GM21515 (cell line): ENCODE measurements around the gene TAF10.
A peak's percentile ranks its signal among the peaks of the same experiment; 100 is the strongest.

Experiments
- ATAC-seq: cut with Tn5 transposase; IDR thresholded peaks from one replicate; pipeline ENCODE4 v1.9.1; 2021; ENCODE audit not compliant: unreplicated experiment

TAF10 gene

DNA sequence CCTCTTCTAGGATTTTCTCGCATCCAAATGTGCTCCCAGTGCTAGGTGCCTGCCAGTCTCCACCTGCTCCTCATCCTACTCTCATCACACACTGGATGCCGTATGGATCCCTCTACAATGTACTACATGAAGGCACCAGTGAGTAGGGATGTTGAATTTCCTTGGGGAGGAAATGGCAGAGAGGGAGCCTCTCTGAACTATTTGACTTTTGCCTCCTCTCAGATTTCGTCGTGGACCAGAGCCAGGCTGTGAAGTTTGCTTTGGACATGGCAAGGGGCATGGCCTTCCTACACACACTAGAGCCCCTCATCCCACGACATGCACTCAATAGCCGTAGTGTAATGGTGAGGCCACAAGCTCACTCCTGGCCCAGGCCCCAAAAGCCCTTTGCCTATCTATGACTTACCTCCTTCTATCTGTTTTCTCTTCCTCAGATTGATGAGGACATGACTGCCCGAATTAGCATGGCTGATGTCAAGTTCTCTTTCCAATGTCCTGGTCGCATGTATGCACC, 2.5 kb downstream of the TAF10 start:
- no peak for ATAC-seq

DNA sequence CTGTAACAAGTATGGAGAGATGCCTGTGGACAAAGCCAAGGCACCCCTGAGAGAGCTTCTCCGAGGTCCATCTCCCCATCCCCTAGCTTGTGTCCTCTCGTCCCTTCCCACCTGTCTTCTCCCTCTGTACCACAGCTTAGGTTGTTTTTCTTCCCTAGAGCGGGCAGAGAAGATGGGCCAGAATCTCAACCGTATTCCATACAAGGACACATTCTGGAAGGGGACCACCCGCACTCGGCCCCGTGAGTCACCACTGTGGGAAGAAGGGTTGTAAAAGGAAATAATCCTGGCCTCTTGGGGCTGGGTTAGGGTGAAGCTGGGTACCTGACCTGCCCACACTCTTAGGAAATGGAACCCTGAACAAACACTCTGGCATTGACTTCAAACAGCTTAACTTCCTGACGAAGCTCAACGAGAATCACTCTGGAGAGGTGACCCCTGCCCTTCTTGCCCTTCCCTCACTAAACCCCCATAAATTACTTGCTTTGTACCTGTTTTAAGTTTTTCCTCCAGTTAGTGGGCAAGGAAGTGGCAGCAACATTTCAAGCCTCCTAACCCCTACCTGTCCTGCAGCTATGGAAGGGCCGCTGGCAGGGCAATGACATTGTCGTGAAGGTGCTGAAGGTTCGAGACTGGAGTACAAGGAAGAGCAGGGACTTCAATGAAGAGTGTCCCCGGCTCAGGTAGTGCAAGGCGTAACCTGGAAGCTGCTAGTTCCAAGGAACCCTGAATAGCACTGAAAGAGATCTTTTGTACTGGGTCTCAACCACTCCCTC, 3.1 kb downstream of the TAF10 start:
- ATAC-seq: no peak

DNA sequence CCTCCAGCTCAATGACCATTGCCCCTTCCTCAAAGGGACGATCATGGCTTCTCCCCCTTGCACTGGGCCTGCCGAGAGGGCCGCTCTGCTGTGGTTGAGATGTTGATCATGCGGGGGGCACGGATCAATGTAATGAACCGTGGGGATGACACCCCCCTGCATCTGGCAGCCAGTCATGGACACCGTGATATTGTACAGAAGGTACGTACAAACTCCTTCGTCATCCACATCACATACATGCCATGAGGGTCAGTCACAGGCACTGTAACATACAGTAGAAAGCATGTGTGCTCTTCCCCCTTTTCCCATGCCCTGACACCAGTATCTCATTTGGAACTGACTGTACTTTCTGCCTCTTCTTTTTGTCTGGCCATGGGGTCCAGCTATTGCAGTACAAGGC, 4.0 kb downstream of the TAF10 start:
- no peak for ATAC-seq

DNA sequence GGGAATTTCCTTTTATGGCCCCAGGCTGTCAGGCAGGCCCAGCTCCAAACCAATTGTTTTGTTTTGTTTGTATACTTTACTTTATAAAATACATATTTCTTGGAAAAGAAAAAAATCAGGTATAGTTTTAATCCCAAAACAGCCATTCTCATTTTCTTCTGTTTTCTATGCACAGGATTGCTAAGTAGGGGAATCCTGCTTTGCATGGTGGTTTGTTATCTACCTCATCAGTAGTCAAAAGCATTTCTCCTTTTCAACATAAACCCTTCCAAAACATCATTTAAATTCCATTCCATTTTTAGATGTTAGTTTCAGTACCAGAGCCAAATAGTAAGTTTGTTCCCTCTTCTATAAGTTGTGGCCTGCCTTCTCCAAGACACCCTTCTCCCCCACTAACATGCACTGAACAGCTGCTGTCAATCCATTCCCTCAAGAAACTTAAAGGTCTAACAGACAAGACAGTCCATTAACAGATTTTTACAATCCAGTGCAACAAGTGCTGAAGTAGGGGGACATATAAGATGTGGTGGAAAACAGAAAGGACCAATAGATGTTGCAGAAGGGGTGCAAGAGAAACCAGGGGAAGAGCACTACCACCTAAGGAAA, 4.7 kb downstream of the TAF10 start:
- ATAC-seq: no peak

DNA sequence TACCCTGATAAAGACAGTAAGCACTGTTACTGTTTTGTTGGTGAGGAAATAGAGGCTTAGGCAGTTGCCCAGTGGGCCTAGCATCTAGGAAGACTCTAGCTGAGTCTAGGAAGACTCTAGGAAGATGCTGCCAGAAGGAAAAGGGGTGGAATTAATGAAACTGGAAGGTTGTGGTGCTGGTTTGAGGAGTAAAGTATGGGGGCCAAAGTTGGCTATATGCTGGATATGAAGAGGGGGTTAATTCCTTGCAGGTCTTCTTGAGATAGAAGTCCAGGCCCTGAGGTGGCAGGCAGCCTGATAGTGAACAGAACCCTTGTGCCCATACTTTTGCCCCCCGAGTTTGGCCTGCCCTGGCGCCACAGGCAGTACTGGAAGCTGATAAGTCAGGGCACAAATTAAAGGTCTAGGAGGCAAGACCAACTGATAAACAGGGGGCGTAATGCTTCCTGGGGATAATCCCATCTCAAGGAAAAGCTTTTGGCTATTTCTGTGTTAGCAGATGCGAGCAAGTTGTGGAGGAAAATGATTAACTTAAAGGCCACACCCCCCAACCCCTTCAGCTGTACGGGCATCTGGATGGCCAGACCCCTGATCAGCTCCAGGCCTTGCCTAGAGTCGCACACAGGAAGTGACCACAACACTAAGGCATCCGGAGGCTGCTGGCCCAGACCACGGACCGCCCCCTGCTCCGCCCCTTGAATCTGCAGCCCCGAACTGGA, 5.4 kb downstream of the TAF10 start:
- peak; percentile 44 for ATAC-seq

DNA sequence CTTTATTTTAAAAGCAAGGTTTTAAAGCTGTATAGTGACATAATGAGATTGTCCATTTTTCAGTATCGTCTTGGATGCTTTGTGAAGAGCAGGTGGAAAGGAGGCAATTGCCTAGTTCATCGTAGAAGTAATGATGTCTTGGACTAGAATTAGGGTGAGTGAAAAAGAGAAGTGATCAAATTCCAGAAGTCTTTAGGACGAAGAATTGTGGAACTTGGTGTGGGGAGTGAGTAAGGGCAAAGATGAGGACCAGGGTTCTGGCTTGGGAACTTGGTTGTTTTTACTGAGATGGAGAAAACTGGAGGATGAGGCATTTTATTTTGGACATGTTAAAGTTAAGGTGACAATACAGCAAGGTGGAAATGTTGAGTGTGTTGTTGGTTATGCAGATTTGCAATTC, 7.2 kb downstream of the TAF10 start:
- no peak for ATAC-seq

DNA sequence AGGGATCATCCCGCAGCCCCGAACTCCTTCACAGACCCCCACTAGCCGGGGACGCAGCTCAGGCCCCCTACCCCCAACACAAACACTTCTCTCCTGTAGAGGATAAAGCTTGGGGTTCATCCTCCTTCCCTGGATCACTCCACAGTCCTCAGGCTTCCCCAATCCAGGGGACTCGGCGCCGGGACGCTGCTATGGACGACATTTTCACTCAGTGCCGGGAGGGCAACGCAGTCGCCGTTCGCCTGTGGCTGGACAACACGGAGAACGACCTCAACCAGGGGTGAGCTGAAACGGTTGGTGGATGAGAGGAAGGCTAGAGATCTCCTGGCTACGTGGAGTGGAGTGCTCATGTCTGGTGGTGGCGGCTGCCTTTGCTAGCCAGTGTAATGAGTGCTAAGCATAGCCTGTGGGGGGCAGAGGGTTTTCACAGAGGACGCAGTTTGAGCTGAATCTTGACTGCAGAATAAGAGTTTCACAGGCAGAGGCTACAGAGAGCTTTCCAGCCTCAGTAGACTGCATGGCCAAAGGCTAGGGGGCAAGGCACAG, 7.9 kb downstream of the TAF10 start:
- peak; percentile 43 for ATAC-seq

DNA sequence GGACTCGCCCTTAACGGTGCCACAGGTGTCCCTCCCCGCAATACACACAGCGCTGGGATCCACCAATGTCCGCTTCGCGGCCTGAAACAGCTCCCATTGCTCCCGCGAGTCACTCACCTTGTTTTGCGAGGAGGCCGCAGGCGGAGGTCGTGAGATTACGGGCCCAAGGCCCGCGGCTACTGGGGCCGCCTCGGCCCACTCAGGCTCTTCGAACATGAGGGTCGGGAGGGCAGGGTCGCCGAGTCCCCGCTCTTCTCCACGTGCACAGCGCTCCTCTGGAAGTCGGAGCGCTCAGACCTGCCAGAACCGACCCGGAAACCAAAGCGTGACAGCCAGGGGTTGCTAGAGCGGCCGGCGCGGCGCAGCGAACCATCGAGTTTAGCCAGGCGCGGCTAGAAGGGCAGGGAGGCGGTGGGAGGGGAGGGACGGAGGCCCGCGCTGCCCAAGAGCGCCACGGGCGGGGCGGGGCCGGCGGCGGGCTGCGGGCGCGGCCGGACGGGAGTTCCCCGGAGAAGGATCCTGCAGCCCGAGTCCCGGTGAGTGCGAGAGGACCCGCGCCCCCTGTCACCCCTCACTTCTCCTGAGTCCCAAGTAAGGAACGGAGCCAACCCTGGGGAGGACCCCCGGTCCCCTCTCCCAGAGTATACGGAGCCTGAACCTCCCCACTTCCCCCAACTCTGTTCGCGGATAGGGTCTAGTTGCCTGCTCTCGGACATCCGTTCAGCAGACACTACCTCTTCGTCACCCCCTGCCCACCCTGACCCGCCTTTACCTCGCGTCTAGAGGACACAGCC, 8.5 kb downstream of the TAF10 start, which contains the start of the genes ILK and RRP8:
ILK (plus strand) TSS at position 488 of the 794 bp plus-strand sequence. CDS start 498 bp downstream, outside the sequence.
RRP8 (minus strand) TSS at position 330 of the 794 bp plus-strand sequence; CDS start at position 216, 114 bp downstream.
- peak; percentile 75 for ATAC-seq

DNA sequence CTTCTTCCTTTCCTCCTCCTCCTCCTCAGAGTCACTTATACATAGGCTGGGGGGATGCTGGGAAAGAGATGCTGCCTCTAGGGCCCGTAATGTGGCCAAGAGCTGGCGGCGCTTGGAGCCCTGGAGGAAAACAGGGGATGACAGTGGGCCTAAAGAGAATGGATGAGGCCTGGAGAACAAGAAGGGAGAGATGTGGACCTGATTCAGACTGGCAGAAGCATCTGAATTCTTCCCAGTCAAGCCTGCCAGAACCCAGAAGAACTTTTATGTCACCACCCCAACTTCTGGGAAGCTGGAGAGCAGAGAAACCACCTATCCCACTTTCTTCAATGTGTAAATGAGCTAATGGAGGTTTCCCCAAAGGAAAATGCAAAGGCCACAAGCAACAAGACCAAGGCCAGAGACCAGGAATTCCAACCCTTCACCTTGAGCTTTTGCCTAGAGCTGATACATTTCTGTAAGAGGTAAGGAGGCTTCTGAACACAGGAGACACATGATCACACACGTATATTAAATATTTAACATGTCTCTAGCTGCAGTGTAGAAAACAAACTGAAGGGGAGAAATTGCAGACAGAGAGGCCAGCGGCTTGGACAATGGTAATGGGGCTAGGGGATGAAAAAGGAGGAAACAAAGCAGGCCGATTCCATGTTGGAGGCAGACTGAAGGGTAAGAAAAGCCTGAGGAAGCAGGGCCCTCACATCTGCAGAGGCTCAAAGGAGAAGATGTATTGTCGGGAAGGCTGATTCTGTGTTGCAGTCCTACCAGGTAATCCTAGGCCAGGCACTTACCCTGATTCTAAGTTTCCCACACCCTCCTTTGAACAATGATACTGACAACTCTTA, 9.7 kb downstream of the TAF10 start:
- no peak for ATAC-seq

DNA sequence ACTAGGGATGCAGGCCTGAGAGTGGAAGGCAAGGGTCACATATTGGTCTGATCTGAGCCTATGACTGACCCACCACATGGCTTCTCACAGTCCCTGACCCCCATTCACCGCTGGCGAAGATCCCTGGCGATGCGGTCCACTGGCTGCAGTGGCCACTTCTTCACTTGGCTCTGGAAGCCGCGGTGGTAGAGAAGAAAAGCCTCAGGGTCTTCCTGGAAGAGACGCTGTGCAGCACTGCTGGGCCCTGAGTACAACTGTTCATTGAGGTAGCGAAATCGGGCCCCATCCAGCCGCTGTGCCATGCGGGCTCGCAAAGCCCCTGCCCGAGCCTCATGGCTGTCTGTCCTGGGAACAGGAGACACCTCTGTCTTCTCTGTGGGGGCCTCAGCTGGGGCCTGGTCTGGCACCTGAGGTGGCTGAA, 11.0 kb downstream of the TAF10 start:
- ATAC-seq: no peak

DNA sequence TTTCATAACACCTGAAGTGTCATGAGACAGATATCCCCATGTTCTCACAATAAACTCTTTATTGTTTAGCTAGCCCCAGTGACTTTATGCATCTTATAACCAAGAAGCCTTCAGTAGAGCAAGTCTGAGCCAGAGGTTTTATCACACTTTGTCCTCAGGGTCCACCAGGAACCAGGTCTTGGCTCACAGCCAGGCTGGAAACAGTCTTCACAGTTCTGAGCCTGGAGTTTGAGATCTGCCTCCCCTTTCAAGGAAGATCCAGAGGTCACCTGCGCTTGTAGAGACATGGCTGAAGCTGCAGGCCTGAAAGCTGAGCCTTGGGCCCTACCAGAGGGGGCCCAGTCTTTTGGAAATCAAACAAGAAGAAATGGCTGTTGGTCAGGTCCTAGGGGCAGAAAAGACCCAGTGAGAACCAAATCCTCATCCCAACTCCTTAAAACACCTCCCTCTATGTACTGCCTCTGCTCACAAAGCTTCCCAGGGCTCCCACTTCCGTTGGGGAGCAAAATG, 12.1 kb downstream of the TAF10 start:
- no peak for ATAC-seq

DNA sequence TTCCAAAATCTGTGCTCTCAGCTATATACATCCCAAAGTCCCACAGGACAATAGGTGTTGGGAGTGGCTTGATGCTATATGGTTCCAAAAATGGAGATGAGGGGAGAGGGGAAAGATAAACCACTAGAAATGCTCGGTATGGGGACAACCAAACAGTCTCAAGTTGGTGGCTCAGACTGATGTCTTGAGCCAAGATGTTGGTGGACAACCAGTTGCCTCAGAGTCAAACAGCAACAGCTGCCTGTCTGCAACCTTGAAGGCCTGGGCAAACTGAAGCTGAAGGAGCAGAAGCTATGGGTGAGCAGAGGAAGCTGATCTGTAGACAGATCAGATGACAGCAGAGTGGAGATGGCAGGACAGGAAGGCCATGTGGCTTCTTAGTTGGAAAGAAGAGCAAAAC, 12.6 kb downstream of the TAF10 start:
- ATAC-seq: no peak

DNA sequence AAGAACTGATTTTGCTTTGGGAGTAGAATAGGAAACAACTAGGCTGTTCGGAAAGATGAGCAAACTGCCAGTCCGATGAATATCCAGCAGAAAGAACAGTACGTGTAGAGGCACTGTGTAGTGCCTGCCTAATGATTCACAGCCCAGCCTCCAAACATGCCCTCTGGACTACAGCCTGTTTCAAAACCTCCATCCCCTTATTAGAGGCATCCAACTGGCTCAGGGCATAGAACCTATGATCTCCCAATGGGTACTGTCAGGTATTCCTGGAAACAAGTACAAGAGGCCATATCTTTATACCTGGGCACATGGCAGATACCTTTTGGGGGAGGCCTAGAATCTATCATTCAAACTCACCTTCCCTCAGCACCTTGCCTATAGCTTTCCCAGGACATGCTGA, 13.5 kb downstream of the TAF10 start:
- ATAC-seq: no peak

DNA sequence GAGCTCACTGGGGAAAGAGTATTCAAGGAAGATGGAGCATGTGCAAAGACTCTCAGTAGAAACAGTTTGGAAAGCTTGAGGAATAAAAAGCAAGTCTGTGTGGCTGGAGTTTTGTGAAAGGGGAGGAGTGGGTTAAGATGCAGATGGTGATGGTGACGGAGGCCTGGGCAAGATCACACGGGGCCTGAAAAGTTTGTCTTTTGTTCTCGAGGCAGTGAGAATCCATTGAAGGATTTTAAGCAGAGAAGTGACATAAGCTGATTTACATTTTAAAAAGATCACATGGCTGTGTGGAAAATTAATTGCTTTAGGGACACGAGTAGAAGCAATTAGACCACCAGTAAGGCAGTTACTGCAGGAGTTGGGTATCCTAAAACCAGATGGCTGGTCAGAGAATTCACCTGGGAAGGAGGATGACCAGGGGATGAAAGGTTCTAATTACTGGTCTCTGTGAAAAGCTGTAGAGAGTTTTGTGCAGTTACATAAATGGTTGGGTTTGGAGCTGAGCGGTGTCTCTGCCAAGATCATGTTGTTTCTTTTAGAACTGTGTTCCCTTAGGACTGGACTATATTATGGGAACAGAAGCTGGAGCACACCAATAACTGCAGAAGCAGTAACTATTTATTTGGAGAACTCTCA, 15.7 kb downstream of the TAF10 start:
- ATAC-seq: no peak

DNA sequence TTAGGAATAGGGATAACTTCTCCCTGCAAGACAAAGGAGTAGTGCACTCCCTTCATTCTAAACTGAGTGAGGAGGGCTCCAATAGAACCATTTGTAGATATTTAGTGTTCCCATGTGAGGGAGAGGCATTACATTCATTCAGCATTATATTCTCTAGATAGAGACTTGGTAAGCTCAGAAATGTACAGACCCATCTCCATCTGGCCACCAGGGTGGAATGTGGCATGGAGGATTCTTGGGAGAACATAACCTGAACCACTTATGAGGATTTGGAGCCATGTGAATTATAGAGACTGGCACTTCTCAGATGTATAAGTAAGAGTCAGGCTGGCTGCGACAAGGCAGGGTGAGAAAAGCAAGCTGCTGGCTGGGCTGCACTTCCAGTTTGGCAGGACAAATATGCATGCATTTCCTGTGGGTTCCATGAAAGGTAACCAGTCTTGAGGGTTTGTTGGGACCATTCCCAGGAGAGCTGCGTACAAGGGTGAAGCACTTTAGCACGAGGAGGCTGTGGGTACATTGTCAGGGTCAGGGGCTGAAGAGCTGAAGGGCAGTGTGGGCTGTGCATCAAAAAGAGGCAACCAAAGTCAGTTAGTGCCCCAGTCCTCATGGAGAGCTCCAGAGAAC, 17.8 kb downstream of the TAF10 start:
- no peak for ATAC-seq

DNA sequence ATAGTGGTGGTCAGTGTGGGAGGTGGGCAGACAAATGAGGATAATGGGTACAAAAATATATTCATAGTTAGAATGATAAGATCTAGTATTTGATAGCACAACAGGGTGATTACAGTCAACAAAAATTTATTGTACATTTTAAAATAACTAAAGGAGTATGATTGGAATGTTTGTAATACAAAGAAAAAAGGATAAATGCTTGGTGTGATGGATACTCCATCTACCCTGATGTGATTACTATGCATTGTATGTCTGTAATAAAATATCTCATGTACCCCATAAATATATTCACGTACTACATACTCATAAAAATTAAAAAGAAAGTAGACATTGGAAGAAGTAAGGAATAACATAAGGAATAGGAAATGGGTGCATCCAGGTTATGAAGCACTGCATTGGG, 24.0 kb downstream of the TAF10 start:
- ATAC-seq: no peak

DNA sequence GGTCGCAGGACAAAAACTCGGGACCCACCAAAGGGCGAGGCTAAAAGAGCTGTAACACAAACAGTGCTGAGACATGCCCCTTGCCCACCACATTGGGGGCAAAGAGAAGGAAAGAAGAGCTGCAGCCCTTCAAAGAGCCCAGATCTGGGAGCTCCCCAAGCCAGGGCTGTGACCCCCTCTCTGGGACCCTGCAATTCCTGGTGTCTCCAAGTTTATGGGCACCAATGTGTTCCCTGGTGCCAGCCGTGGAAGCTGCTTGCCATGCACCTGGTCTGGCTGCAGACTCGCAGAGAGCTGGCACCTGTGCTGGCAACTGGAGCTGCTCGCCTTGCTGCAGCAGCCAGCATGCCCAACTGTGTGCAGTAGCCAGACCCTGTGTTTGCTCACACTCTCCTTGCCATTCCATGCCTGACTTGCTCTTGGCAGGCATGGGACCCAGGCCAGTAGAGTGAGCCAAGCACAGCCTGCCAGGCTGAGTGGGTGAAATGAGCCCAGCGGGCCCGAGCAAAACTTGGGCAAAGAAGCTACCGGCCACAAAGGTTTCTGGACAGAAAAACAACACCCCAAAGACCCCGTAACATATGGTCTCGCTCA, 24.6 kb downstream of the TAF10 start:
- ATAC-seq: no peak
